ENCODE measurements around the gene FCHSD2.

FCHSD2 gene

GRCh38 chr11:73114110-73114834 is 27.8 kb downstream of the FCHSD2 start:
- no peaks in the 10 kb centered on the region for H3K4me1 ChIP-seq
- no peaks in the 10 kb centered on the region for H3K27me3 ChIP-seq (ENCODE audit: low read depth)
- H3K4me3 ChIP-seq, result no peak overlapping the region
- no peaks in the 10 kb centered on the region for H3K36me3 ChIP-seq (replicated peaks)
- in situ Hi-C loops (cut with MboI; ENCODE audit: low sequenced_read_pairs), result no loop called here
- no peak for DNase-seq (ENCODE audit: low spot score in 2 of 2)
- H3K9me3 ChIP-seq, result 0 out of 2 replicates have a peak, but pooled peaks cover 2% of the 10 kb centered on the region

GRCh38 chr11:73113426-73113825 is 28.7 kb downstream of the FCHSD2 start:
- in situ Hi-C loops (cut with MboI; ENCODE audit: low sequenced_read_pairs), result no loop called here
- Histone ChIP-seq H3K27me3 (ENCODE audit: low read depth) (no peaks in the 10 kb centered on the region), H3K4me1 (no peaks in the 10 kb centered on the region), H3K9me3 (0 out of 2 replicates have a peak, but pooled peaks cover 2% of the 10 kb centered on the region), H3K36me3 (replicated peaks) (no peaks in the 10 kb centered on the region), H3K4me3 (no peak overlapping the region)
- no peak for DNase-seq (ENCODE audit: low spot score in 2 of 2)

- in situ Hi-C loops (cut with MboI; ENCODE audit: low sequenced_read_pairs), result no loop called here
- Histone ChIP-seq H3K4me3 (no peak overlapping the region), H3K27me3 (ENCODE audit: low read depth) (no peaks in the 10 kb centered on the region), H3K36me3 (replicated peaks) (no peaks in the 10 kb centered on the region), H3K9me3 (0 out of 2 replicates have a peak, but pooled peaks cover 2% of the 10 kb centered on the region), H3K4me1 (no peaks in the 10 kb centered on the region)
- no peak for DNase-seq (ENCODE audit: low spot score in 2 of 2)
Measured at GRCh38 chr11:73107597-73107996, 34.5 kb downstream of the FCHSD2 start.

GRCh38 chr11:73106347-73106746 is 35.8 kb downstream of the FCHSD2 start:
- Histone ChIP-seq H3K9me3 (0 out of 2 replicates have a peak, but pooled peaks cover 2% of the 10 kb centered on the region), H3K4me3 (no peak overlapping the region), H3K4me1 (no peaks in the 10 kb centered on the region), H3K36me3 (replicated peaks) (no peaks in the 10 kb centered on the region), H3K27me3 (ENCODE audit: low read depth) (no peaks in the 10 kb centered on the region)
- no peak for DNase-seq (ENCODE audit: low spot score in 2 of 2)
- in situ Hi-C loops (cut with MboI; ENCODE audit: low sequenced_read_pairs), result no loop called here

GRCh38 chr11:73100578-73100977 is 41.5 kb downstream of the FCHSD2 start:
- Histone ChIP-seq H3K4me1 (no peaks in the 10 kb centered on the region), H3K9me3 (no peaks in the 10 kb centered on the region), H3K36me3 (replicated peaks) (no peaks in the 10 kb centered on the region), H3K4me3 (no peak overlapping the region), H3K27me3 (ENCODE audit: low read depth) (no peaks in the 10 kb centered on the region)
- no peak for DNase-seq (ENCODE audit: low spot score in 2 of 2)
- in situ Hi-C loops (cut with MboI; ENCODE audit: low sequenced_read_pairs), result no loop called here

- DNase-seq (ENCODE audit: low spot score in 2 of 2), result no peak
- in situ Hi-C loops (cut with MboI; ENCODE audit: low sequenced_read_pairs), result no loop called here
- Histone ChIP-seq H3K4me1 (no peaks in the 10 kb centered on the region), H3K9me3 (no peaks in the 10 kb centered on the region), H3K4me3 (no peak overlapping the region), H3K27me3 (ENCODE audit: low read depth) (no peaks in the 10 kb centered on the region), H3K36me3 (replicated peaks) (no peaks in the 10 kb centered on the region)
Measured at GRCh38 chr11:73099512-73100266, 42.4 kb downstream of the FCHSD2 start.

GRCh38 chr11:73095613-73096012 is 46.5 kb downstream of the FCHSD2 start:
- H3K27me3 ChIP-seq (ENCODE audit: low read depth), result no peaks in the 10 kb centered on the region
- no peak overlapping the region for H3K4me3 ChIP-seq
- DNase-seq (ENCODE audit: low spot score in 2 of 2), result no peak
- in situ Hi-C loops (cut with MboI; ENCODE audit: low sequenced_read_pairs), result no loop called here
- no peaks in the 10 kb centered on the region for H3K36me3 ChIP-seq (replicated peaks)
- no peaks in the 10 kb centered on the region for H3K9me3 ChIP-seq
- H3K4me1 ChIP-seq, result no peaks in the 10 kb centered on the region; the same call in 1 of the 2 replicates

GRCh38 chr11:73091521-73092305 is 50.4 kb downstream of the FCHSD2 start:
- H3K4me3 ChIP-seq, result no peak overlapping the region

GRCh38 chr11:73087730-73088129 is 54.4 kb downstream of the FCHSD2 start:
- Histone ChIP-seq H3K9me3 (no peaks in the 10 kb centered on the region), H3K4me3 (no peak overlapping the region), H3K36me3 (replicated peaks) (no peaks in the 10 kb centered on the region), H3K27me3 (ENCODE audit: low read depth) (no peaks in the 10 kb centered on the region), H3K4me1 (peaks cover 10% of the 10 kb centered on the region)
- in situ Hi-C loops (cut with MboI; ENCODE audit: low sequenced_read_pairs), result no loop called here
- DNase-seq (ENCODE audit: low spot score in 2 of 2), result no peak

More at GRCh38 chr11:73091521-73092305, 50.4 kb downstream of the FCHSD2 start:
- DNase-seq (ENCODE audit: low spot score in 2 of 2), result no peak
- Histone ChIP-seq H3K4me1 (no peaks in the 10 kb centered on the region; the same call in 1 of the 2 replicates), H3K36me3 (replicated peaks) (no peaks in the 10 kb centered on the region), H3K9me3 (no peaks in the 10 kb centered on the region), H3K27me3 (ENCODE audit: low read depth) (no peaks in the 10 kb centered on the region)
- in situ Hi-C loops (cut with MboI; ENCODE audit: low sequenced_read_pairs), result no loop called here

- Histone ChIP-seq H3K27me3 (ENCODE audit: low read depth) (no peaks in the 10 kb centered on the region), H3K9me3 (no peaks in the 10 kb centered on the region), H3K4me3 (no peak overlapping the region), H3K4me1 (peaks cover 10% of the 10 kb centered on the region), H3K36me3 (replicated peaks) (no peaks in the 10 kb centered on the region)
- DNase-seq (ENCODE audit: low spot score in 2 of 2), result no peak
- in situ Hi-C loops (cut with MboI; ENCODE audit: low sequenced_read_pairs), result no loop called here
Measured at GRCh38 chr11:73085189-73085875, 56.8 kb downstream of the FCHSD2 start.

GRCh38 chr11:73078631-73079030 is 63.5 kb downstream of the FCHSD2 start:
- H3K27me3 ChIP-seq (ENCODE audit: low read depth), result no peaks in the 10 kb centered on the region
- no peaks in the 10 kb centered on the region for H3K4me1 ChIP-seq
- peaks cover 3% of the 10 kb centered on the region for H3K9me3 ChIP-seq
- no peak overlapping the region for H3K4me3 ChIP-seq
- in situ Hi-C loops (cut with MboI; ENCODE audit: low sequenced_read_pairs), result no loop called here
- peaks cover 3% of the 10 kb centered on the region; the same call in 1 of the 2 replicates for H3K36me3 ChIP-seq (replicated peaks)
- no peak for DNase-seq (ENCODE audit: low spot score in 2 of 2)

- no peak for DNase-seq (ENCODE audit: low spot score in 2 of 2)
- Histone ChIP-seq H3K27me3 (ENCODE audit: low read depth) (no peaks in the 10 kb centered on the region), H3K4me1 (no peaks in the 10 kb centered on the region), H3K36me3 (replicated peaks) (peaks cover 3% of the 10 kb centered on the region; the same call in 1 of the 2 replicates), H3K9me3 (peaks cover 3% of the 10 kb centered on the region), H3K4me3 (no peak overlapping the region)
- in situ Hi-C loops (cut with MboI; ENCODE audit: low sequenced_read_pairs), result no loop called here
Measured at GRCh38 chr11:73077454-73077853, 64.7 kb downstream of the FCHSD2 start.

GRCh38 chr11:73074319-73074718 is 67.8 kb downstream of the FCHSD2 start:
- Histone ChIP-seq H3K4me1 (no peaks in the 10 kb centered on the region), H3K36me3 (replicated peaks) (peaks cover 3% of the 10 kb centered on the region; the same call in 1 of the 2 replicates), H3K9me3 (peaks cover 3% of the 10 kb centered on the region), H3K27me3 (ENCODE audit: low read depth) (no peaks in the 10 kb centered on the region), H3K4me3 (no peak overlapping the region)
- no peak for DNase-seq (ENCODE audit: low spot score in 2 of 2)
- in situ Hi-C loops (cut with MboI; ENCODE audit: low sequenced_read_pairs), result no loop called here

Measured in HAP-1 (cell line).